Activated CD8-positive, alpha-beta memory T cell treated with anti-CD3 and anti-CD28 coated beads for 48 hours (primary cell): ENCODE measurements around the gene SLC22A2.

ENCODE experiments used
- DNase-seq, 3 experiments: peaks; one replicate each; pipeline ENCODE4 v3.0.0-alpha.2; 2020; ENCODE audit warnings: low read depth in 2 of 3, low spot score in 2 of 3

The SLC22A2 gene

DNA sequence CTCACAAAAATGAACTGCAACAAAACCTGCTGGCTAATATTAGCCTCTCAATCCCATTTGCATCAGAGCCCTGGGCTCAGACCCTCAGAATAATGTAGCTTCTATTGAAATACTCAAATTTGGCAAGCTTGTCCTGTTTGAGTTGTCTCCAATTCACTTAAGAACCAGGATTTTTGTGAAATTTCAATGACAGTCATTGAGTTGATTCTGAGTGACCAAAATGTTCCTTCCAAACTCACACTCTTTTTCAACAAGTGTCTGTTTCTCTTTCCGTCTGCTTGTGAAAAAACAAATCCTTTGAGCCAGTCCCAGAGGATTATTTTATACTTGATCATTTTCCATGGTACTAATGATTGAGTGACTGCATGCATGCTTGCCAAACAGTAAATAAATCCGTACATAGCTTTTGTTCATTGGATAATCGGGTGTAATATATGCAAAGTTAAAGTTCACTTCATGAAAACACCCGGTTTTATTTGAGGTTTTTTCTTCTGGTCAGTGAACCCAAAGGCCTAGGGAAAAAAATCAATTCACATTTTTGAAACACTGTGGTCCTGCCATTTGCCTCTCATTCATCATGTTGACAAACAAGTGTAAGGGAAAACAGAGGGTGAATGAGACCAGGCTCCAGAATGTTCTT is 16.4 kb upstream of the SLC22A2 start:
- no peak for DNase-seq

GRCh38 chr6:160273750-160274149 is 15.1 kb upstream of the SLC22A2 start:
- no peak for DNase-seq

DNA sequence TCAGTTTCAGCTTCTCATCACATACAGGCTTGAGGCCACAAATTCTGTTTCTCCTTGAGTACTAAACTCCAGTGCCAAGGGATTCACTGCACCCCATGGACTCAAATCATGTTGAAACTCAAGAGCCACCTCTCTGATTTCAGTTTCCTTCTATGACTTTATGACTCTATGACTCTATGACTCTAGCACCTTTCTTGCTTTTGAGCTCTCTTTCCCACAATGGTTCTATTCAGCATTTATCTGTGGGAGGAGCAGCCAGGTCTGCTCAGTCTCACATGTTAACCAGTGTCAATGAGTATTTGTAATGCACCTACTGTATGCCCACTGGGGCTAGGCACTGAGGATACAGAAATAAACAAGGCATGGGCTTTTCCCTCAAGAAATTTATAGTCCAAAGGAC is 14.6 kb upstream of the SLC22A2 start:
- DNase-seq = no peak

DNA sequence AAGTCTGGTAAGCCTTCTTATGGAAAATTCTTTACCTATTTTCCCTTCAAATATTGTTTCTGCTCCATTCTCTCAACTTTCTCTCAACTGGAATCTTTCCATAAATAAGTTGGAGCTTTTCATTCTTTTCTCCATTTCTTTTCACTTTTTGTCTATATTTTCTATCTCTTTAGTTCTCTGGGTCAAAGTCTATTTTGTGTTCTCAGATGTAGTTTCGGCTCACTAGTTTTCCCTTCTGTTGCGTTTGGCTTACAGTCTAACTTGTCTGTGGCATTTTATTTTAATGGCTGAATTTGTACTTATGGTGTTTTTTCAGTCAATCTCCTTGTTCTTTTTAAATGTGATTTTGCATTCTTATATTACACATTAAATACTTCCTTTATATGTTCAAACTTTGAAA is 14.1 kb upstream of the SLC22A2 start:
- DNase-seq = no peak

DNA sequence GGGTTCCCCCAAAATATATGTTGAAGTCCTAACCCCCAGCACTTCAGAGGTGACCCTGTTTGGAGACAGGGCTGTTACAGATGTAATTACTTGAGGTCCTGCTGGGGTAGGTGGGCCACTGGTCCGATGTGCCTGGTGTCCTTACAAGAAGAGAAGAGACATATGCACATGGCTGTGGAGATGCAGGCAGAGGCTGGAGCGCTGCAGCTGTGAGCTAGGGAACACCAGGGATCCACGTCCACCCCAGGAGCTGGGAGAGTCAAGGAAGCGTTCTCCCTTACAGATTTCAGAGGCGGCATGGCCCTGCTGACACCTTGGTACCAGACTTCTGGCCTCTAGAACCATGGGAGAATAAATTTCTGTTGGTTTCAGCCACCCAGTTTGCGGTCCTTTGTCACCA is 11.7 kb upstream of the SLC22A2 start:
- no peak for DNase-seq

- DNase-seq = no peak
Measured at GRCh38 chr6:160269771-160270170, 11.2 kb upstream of the SLC22A2 start.

GRCh38 chr6:160269023-160269521 is 10.5 kb upstream of the SLC22A2 start:
- no peak for DNase-seq

GRCh38 chr6:160267102-160267501 is 8.5 kb upstream of the SLC22A2 start:
- DNase-seq = no peak

GRCh38 chr6:160265869-160266476 is 7.4 kb upstream of the SLC22A2 start:
- no peak for DNase-seq

- no peak for DNase-seq
Measured at GRCh38 chr6:160264061-160264612, 5.5 kb upstream of the SLC22A2 start.

GRCh38 chr6:160263196-160263939 is 4.7 kb upstream of the SLC22A2 start:
- no peak for DNase-seq

DNA sequence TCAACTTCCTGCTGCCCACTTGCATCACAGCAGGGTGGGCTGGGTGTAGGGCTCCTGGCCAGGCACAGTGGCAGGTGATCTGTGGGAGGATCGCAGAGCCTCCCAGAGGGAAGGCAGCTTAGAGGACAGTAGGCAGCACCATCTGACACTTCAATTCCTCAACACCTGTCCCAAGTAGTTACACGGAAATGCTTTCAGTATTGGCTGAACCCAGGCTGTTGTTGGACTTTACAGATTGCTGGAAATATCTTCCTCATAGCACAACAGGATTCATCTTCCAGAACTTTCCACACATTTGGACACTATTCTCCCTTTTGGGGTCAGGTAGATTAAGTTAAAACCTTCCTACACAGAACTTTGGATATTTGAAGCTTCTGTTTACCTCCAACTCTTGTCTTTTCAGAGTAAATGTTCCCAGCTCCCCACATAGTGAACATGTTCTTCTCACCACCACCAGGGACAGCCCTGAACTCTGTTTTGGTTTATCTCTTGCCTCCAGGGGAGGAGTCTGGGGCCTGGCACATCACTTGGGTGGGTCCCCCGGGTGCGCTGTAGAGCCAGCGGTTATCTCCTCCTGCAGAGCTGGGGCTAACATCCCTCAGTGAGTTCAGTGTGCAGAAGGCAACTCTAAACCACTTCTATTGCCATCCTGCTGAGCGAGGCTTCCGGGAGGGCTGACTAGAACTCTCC is 3.5 kb upstream of the SLC22A2 start:
- no peak for DNase-seq

- no peak for DNase-seq
Measured at GRCh38 chr6:160260803-160261450, 2.3 kb upstream of the SLC22A2 start.

- DNase-seq = no peak
Measured at GRCh38 chr6:160260367-160260766, 1.7 kb upstream of the SLC22A2 start.

DNA sequence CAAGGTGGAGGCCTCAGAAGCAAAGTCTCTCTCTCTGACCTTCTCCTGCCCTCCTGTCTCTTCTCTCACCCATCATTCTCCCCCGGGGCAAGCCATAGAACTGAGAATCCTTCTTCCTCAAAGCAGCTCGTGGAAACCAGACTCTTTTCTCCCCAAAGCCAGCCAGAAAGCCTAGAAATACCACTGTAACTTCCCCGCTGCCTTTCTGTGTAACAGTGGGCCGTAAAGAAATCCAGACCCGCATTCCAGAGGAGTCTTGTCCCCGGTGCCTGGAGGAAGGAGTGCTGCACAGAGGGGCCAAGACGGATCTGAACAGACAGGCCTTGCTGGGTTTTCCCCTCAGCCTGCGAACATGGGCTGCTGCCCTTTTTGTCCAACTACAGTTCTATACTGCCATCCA is 977 bp upstream of the SLC22A2 start:
- DNase-seq = no peak

DNA sequence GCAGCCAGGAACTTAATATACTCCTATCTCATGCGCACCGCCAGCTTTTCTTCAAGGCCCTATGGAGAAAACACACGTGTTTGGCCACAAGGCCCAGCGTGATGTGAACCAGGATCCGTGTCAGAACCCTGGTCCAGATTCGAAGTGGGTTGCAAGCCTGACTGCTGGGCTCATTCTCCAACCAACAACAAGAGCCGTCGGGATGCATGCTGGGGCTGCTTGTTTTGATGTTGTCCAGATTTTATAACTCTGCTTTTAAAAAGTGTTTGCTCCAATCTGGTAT is 463 bp upstream of the SLC22A2 start:
- DNase-seq = no peak

- no peak for DNase-seq
Measured at GRCh38 chr6:160256445-160256844, 2.2 kb downstream of the SLC22A2 start.

- DNase-seq = no peak
Measured at GRCh38 chr6:160254467-160255312, 3.9 kb downstream of the SLC22A2 start.

DNA sequence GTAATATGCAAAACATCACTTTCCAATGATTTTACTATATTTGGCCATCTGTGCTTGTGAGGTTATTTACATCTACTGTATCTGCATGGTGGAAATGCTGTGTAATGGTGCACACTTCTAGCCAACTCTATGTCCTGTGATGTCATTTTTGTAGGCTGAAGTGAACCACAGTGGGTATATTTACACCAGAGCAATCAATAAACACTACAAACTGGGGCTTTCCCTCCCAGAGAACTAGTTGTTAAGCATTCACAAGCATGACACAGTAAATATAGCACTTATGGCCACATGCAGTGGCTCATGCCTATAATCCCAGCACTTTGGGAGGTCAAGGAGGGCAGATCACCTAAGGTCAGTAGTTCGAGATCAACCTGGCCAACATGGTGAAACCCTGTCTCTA is 4.9 kb downstream of the SLC22A2 start:
- DNase-seq = no peak

- DNase-seq = no peak
Measured at GRCh38 chr6:160253292-160253691, 5.3 kb downstream of the SLC22A2 start.
